Measurements from ENCODE around the gene PLXNB1. TPM values are rescaled to one million over a fixed set of nuclear protein-coding genes. Genes with fewer than 3 reads are reported as not detected.
"Not testable (repeated sequence)": the region's sequence is repeated elsewhere in the genome, so short reads cannot be mapped to it uniquely, and the experiment has no call there.

The PLXNB1 gene
- total RNA-seq, 1 experiment from 2014 or later: 23.4 TPM

DNA sequence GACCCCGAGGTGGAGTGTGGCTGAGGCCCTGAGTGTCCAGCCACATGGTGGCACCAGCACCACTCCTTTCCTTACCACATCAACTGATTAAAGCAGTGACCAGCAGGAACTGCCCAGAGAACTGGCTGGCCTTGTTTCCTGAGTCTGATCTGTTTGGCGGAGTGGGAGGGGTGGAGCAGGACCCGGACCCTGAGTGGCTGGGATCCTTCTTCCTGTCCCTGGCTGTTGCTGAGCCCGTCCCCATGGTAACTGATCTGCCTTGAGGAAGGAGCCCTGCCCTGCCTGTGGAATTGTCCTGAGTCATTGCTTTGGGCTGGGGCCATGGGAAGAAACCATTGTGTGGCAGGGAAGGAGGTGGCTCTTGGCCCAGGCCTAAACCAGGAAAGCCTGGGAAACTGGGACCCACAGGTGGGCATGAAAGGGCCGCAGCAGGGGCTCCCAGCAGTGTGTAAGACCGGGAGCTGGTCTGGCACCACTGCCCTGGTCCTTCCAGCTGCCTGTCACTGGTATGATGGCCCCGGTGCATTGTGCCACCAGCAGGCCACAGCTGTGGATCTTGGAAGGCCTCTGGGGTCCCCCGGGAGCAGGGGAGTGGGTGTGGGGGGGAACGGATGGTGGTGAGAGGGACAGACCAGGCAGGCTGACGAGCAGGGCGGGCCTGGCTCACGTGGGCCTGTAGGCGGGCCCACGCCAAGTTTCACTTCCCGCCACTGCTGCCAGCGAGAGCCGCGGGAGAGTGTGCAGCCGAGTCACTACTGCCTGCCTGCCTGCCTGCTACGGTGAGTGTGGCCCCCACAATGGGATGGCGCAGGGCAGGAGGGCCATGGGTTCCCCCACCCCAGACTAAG lies 35.9 kb upstream of the PLXNB1 start:
- DNase-seq (ENCODE audit: low read depth): peak; percentile 100

DNA sequence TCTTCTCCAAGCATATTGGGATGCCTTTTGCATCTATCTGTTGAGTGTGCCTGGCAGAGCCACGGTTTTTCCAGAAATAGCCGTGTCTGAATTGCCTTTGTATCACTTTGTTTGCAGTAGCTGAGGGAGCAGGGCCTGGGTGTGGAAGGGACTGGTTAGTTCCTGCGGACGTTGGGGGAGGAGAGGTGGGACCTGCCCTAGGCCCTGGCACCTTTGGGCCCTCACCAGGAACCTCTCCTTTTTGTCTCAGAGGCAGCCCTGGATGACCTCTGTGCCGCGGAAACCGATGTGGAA lies 35.3 kb upstream of the PLXNB1 start:
- DNase-seq (ENCODE audit: low read depth): no peak

DNA sequence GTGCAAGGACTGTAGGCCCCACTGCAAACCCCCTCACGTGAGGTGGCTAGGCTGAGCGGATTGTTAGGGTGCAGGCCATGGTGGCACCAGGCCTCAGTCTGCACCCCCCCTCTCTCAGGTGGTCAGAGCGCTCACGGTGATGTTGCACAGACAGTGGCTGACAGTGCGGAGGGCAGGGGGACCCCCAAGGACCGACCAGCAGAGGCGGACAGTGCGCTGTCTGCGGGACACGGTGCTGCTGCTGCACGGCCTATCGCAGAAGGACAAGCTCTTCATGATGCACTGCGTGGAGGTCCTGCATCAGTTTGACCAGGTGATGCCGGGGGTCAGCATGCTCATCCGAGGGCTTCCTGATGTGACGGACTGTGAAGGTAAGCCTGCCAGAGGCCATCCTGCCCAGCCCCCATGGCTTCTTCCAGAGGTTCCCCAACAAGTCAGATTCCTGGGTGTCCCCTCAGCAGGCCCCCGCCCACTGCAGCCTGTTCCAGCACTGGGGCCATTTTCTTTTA lies 34.9 kb upstream of the PLXNB1 start:
- DNase-seq (ENCODE audit: low read depth): no peak

DNA sequence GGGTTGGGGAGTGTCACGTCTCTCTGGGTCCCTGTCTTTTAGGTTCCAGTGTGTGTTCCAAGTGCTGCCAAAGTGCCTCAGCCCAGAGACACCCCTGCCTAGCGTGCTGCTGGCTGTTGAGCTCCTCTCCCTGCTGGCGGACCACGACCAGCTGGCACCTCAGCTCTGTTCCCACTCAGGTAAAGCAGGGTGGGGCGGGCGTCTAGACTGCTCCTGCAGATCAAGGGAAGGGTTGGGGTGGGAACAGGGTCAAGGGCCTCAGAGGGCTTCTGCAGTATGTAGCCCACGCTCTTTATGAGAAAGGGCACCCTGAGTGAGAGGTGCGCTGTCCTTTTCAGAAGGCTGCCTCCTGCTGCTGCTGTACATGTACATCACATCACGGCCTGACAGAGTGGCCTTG lies 33.8 kb upstream of the PLXNB1 start:
- no peak for DNase-seq (ENCODE audit: low read depth)

DNA sequence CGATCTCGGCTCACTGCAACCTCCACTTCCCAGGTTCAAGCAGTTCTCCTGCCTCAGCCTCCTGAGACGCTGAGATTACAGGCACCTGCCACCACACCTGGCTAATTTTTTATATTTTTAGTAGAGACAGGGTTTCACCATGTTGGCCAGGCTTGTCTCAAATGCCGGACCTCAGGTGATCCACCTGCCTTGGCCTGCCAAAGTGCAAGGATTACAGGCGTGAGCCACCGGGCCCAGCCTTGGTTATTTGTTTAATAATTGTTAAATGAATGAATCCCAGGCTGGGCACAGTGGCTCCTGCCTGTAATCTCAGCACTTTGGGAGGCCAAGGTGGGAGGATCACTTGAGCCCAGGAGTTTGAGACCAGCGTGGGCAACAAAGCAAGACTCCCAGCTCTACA lies 31.9 kb upstream of the PLXNB1 start:
- DNase-seq (ENCODE audit: low read depth): not testable (repeated sequence)

DNA sequence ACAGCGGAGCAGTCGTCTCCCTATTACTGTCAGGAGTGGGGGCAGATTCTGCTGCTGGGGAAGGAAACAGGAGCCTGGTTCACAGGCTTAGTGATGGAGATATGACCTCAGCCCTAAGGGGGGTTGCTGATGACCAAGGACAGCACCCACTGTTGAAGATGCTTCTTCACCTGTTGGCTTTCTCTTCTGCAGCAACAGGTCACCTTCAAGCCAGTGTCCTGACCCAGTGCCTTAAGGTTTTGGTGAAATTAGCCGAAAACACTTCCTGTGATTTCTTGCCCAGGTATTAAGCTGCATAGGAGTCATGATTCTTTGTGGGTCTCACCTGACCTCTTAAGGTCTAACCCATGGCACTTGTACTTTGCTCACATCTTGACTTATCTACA lies 30.6 kb upstream of the PLXNB1 start:
- no peak for DNase-seq (ENCODE audit: low read depth)

DNA sequence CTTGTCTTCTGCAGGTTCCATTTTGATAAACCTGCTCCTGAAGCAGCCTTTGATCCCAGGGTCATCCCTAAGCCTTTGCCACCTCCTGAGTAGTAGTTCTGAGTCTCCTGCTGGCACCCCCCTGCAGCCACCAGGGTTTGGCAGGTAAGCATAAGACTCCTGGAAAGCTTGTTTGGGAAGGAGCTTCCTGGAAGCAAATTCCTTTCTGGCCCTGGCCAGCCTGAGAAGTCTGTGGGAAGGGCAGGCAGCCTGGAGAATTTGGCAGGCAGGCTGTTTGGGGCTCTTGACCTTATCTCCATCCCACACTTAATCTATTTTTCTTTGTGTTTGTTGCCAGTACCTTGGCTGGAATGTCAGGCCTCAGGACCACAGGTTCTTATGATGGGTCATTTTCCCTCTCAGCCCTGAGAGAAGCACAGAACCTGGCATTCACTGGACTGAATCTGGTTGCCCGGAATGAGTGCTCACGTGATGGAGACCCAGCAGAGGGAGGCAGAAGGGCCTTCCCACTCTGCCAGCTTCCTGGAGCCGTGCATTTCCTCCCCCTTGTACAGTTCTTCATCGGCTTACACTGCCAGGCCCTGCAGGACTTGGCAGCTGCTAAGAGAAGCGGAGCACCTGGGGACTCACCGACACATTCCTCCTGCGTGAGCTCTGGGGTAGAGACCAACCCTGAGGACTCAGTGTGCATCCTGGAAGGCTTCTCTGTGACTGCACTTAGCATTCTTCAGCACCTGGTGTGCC lies 30.1 kb upstream of the PLXNB1 start:
- DNase-seq (ENCODE audit: low read depth): no peak

DNA sequence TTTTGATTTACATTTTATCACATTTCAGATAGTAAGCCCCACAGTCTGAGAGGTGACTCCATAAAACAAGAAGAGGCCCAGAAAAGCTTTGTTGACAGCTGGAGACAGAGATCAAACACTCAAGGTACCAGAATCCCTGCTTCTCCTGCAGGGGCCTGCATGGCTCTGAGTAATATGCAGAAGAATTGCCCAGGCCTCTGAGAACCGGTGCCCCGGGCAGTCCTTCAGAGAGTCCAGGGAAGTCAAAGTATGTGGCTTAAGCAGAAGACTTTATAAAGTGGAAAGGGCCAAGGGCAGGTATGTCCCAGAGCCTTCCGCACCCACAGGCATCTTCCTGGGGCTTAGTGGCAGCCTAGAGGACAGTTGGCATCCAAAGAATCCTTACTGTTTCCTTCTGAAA lies 29.4 kb upstream of the PLXNB1 start:
- no peak for DNase-seq (ENCODE audit: low read depth)

DNA sequence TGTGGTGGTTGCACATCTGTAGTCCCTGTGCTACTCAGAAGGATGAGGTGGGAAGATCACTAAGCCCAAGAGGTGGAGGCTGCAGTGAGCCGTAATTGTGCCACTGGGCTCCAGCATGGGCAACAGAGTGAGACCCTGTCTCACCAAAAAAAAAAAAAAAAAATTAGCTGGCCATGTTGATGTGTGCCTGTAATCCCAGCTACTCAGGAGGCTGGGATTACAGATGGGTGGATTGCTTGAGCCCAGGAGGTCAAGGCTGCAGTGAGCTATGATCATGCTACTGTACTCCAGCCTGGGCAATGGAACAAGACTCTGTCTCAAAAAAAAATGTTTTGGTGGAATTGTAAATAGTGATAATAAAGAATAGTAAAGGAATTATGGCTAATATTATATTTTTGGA lies 26.6 kb upstream of the PLXNB1 start:
- no peak for DNase-seq (ENCODE audit: low read depth)

DNA sequence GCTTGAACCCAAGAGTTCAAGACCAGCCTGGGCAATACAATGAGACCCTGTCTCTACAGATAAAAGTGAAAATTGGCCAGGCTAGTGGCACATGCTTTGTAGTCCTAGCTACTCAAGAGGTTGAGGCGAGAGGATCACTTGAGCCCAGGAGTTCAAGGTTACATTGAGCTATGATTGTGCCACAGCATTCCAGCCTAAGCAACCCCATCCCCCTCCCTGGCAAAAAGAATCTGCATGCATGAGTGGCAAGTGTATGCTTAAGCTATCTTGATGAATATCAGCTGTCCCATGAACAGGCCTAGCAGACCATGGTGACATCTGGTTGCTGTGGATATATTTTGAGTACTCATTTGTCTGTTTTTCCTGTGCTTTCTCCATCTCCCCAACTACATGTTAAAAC lies 21.4 kb upstream of the PLXNB1 start:
- DNase-seq (ENCODE audit: low read depth): no peak

DNA sequence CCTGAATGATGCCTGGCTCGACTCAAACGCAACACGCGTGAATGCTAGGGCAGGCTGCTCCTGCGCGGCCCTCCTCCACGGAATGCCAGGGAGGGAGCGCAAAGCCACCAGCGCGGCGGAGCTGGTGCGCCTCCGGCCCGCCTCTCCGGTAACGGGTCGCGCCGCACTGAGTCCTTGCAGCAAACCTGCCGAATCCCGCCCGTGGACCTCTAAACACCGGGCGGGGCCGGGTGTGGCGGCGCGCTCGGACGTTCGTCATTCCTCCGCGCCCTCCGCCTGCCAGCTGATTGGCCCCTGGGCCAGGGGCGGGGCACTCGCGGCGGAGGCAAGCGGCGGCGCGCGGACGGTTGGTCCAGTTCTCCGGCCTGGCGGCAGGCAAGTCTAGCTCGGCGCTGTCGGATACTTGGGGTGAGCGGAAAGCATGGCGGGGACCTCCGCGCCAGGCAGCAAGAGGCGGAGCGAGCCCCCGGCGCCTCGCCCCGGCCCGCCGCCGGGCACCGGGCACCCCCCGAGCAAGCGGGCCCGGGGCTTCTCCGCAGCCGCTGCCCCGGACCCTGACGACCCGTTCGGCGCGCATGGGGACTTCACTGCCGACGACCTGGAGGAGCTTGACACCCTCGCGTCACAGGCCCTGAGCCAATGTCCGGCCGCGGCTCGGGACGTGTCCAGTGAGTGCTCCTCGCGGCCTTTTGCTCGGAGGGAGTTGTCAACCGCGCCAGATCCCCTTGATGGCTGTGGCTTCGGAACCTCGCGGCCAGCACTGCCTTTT lies 16.7 kb upstream of the PLXNB1 start, which contains the start of gene ATRIP:
Gene ATRIP, plus strand, starts transcription at position 313 of the 769 bp plus-strand sequence. Its CDS starts 109 bp downstream, at position 422.
- DNase-seq (ENCODE audit: low read depth): peak; percentile 83

DNA sequence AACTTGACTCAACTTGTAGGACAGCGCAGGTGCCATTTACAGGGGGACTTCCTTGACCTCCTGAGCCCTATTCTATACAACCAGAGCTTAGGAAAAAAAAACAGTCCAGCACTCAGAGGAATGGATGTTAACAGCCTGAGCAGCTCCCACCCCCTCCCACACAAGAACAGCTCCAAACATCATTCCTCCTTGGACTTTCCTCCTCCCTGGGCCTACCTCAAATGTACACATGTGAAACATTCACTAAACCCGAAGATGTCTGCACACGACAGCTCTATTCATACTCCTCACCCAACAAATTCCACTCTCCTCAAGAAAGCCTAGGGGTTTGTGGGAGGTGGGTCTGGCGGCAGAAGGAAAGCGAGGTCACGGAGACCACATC lies 16.1 kb upstream of the PLXNB1 start:
- DNase-seq (ENCODE audit: low read depth): no peak

DNA sequence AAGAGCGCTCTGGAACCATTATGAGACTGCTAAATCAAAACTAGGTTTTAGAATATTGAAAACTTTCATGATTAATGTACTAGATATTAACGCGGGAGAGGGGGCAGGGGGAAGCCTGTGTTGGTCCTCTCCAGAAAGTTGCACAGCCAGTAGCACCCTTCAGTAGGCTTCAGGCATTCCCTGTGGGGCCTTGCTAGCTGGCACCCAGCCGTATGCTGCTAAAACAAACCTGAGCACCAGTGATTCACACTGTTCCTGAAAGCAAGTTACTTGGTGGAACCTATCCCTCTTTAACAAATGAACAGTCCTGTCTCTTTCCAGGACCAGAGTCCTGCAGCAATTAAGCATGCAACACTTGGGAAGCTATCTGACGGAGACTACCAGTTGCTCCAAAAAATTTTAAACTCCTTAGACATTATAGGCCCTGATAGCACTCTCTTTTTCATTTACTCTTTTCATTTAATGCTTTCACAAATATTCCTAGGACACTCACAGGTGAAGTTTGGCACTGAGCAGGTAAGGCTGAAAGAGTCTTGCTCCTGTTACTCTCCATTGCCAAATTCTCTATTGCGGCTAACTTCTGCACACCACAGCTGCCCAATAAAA lies 15.5 kb upstream of the PLXNB1 start:
- DNase-seq (ENCODE audit: low read depth): no peak

DNA sequence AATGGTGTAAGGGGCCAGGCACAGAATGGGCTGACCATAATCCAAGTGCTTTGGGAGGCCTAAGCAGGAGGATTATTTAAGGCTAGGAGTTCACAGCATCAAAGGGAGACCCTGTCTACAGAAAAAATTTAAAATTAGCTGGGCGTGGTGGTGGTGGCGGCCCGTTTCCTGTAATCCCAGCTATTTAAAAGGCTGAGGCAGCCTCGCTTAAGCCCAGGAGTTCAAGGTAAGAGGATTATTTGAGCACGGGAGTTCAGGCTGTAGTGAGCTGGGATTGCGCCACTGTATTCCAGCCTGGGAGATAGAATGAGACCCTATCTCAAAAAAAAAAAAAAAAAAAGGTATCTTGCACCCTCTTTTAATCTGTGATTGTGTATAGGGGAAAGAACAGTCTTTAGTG lies 12.1 kb upstream of the PLXNB1 start:
- no peak for DNase-seq (ENCODE audit: low read depth)

DNA sequence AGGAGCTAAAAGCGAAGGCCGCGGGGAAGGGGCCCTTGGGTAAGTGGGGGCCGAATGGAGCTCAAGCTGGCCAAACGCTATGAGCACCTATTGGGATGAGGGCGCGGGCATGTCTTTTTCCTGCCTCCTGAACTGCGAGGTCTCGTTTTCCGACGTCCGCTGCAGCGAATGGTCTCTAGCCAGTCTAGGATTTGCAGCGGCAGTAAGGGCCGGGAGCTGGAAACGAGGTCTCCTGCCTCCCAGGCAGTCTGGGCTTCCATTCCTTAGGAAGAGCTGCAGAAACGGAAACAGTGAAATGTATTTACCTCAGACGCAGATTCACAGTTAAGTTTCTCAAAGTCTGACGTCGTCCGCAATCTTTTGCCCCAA lies 10.7 kb upstream of the PLXNB1 start:
- DNase-seq (ENCODE audit: low read depth): no peak

DNA sequence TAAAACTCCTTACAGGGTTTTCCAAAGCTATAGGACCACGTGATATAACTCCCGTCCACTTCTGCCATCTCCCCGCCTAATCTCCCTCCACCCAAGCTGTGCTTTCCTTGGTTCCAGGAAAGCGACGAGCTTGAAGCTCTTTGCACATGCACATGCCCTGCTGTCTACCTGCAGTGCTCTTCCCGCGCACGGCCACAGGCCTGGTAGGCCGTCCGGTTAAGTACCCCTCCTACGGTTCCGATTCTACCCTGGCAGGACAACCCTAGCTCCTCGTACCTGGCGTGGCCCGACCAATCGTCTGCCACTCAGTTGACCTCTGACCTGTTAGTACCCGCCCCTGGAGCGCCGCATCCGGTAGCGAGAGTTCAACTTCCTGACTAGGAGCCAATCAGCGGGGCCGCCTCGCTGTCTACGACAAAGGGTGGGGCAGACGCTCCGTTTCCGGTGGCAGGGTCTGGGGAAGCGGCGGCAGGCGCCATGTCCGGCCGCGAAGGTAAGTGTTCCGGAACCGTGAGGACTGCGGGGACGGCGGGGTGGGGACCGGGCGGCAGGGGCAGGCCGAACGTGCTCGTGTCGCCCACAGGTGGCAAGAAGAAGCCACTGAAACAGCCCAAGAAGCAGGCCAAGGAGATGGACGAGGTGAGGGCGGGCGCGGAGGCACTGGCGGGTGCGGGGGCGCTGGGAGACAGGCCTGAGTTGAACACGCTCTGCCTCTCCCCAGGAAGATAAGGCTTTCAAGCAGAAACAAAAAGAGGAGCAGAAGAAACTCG lies 10.1 kb upstream of the PLXNB1 start, which contains the start of the genes CCDC51 and TMA7:
Gene CCDC51, minus strand, starts transcription at position 300 of the 770 bp plus-strand sequence. CDS start 4,991 bp downstream, outside the sequence.
Gene TMA7, plus strand, starts transcription at position 438 of the 770 bp plus-strand sequence. Its CDS starts 40 bp downstream, at position 478.
- peak; percentile 93 for DNase-seq (ENCODE audit: low read depth)

DNA sequence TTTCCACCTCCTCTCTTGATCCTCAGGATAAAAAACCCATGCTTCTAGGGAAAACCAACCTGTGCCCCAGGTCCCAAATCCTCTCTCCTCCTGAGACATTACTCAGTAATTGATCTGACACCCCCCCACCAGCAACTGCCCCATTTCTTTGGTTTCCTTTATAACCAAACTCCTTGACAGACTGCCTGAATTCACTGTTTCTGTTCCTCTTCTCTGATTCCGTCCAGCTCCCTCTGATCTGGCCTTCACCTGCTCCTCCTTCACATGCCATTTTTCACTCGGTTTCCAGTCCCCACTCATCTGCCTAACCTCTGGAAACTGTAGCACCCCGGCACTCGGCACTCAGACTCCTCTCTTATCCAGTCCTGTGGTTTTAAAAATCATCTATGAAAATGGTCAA lies 7.9 kb upstream of the PLXNB1 start:
- no peak for DNase-seq (ENCODE audit: low read depth)

DNA sequence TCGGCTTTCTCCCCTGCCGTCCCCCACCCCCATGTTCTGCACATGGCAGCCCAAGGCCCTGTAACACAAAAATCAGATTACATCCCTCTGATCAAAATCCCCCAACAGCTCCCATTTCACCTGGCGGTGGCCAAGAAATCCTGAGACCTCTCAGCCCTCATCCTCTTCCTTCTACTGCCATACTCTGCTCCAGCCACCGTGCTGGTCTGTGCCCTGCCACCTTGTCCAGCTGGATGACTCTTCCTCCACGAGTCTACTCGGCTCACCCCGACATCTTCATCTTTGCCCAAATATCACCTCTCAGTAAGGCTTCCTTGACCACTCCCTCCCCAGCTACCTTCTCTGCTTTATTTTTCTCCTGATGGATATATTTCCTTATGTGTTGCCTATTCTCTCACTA lies 7.0 kb upstream of the PLXNB1 start:
- DNase-seq (ENCODE audit: low read depth): no peak

DNA sequence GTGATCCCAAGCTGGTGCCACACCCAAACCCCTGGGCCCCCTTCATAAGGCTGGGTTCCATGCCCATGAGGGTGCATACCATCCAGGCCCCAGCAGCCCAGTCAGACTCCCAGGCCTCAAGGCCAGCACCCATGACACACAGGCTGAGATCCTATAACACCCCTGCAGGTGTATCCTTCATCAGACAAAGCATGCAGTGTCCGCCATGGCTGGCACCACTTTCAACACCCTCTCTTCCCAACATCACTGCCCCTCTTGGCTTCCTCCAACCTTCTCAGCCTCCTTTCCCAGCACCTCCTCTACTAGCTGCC lies 6.5 kb upstream of the PLXNB1 start:
- no peak for DNase-seq (ENCODE audit: low read depth)

DNA sequence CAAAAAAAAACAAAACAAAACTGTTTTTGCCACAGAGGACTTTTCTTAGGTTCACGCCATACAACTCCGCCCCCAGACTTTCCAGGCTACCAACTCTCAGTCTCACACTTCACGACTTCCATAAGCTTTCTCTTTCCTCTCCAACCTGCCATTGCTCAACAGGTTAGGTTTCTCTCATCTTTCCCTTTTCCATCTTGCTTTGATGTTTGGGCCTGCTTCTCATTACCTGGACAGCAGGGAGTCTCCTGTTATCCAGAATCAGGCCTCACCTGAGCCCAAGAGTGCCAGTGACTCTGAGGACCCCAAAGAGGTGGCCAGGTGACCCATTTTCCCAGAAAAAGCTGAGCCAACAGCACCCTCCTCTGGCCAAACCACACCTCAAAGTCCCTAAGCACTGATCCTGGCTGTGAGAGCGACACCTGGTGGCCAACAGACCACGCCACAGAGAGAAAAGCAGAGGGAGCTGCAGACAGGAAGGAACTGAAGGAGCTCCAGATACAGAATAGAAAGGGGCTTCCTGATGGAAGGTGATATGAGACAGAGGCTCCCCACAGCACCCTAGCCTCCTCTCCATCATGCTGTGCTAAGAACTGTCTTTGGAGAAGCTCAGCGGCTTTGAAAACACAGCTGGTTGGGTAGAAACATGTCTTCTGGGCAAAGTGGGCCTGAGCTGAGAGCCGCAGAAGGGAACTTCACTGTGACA lies 6.0 kb upstream of the PLXNB1 start:
- peak; percentile 72 for DNase-seq (ENCODE audit: low read depth)

Measured in LHCN-M2 (cell line).